Psoas muscle (tissue), 8 donors: ENCODE results near the gene HMX2. TPM values are rescaled to one million over a fixed set of nuclear protein-coding genes. Genes with fewer than 3 reads are reported as not detected.

ENCODE experiments used
- ATAC-seq, 4 donors: fragments of 200-7000 bp; cut with Tn5 transposase; one replicate each; pipeline ENCODE4 v1.9.1; 2020; ENCODE audit warnings: moderate library complexity in 3 of 4, mild to moderate bottlenecking in 2 of 4
- DNase-seq, 2 donors: peaks; one replicate each; pipeline ENCODE4 v3.0.0-alpha.2; 2020
- H3K27ac ChIP-seq: fragments of 200-600 bp; one replicate; pipeline ENCODE4 v1.8.0; 2022
- H3K27me3 ChIP-seq, 3 donors: fragments of 200-600 bp in 1 of 3; one replicate each; pipeline versions ENCODE4 v1.6.1 to v1.8.0; 2013 to 2022; ENCODE audit warnings: low read length in 2 of 3, mild to moderate bottlenecking in 2 of 3, moderate library complexity in 1 of 3; ENCODE audit not compliant: insufficient read depth in 3 of 3
- H3K36me3 ChIP-seq, 2 donors: fragments of 200-600 bp in 1 of 2; one replicate each; pipeline versions ENCODE4 v1.6.1 to v1.8.0; 2013 to 2022; ENCODE audit warnings: low read depth in 1 of 2, mild to moderate bottlenecking in 1 of 2, moderate library complexity in 1 of 2; ENCODE audit not compliant: insufficient read depth in 1 of 2
- H3K4me1 ChIP-seq: fragments of 200-600 bp; one replicate; pipeline ENCODE4 v1.8.0; 2022
- H3K4me3 ChIP-seq: fragments of 200-600 bp; one replicate; pipeline ENCODE4 v1.8.0; 2022; ENCODE audit warnings: mild to moderate bottlenecking
- H3K9me3 ChIP-seq: fragments of 200-600 bp; one replicate; pipeline ENCODE4 v1.8.0; 2022
- WGBS, 3 donors: extraction: QIAGEN DNeasy Blood & Tissue Kit; methylation state at CpG; one replicate each; pipeline versions ENCODE4 v1.1.6 to v1.1.7; 2013; 5-methylcytosine and 5-hydroxymethylcytosine counted together
- intact Hi-C, 2 donors: fragments of 100-400 bp; cut with DNase I; formaldehyde crosslinking; loops; one replicate each; pipeline versions ENCODE4 v1.11.0 to v1.14.2; 2022
- polyA plus RNA-seq, 3 donors: library from polyadenylated mRNA; stranded (reverse); fragments of 200-250 nt; gene quantifications; one replicate each; pipeline ENCODE4 v1.2.3, GENCODE V29; 2013
- total RNA-seq, 4 donors: library from RNA; stranded (reverse); fragmentation: NEBNext Ultra II Directional in 2 of 4; extraction: Animal tissue kit (Norgen Biotek cat#: 25700) in 2 of 4; gene quantifications; one replicate each; pipeline versions ENCODE4 v1.2.1 to v1.2.4, GENCODE V29; 2021 to 2023
- TF ChIP-seq, protein P1 (sequence below): fragments of 200-600 bp; IDR thresholded peaks from one replicate; pipeline ENCODE4 v1.8.0; 2022; ENCODE audit warnings: antibody characterized with exemption
- donor health status: healthy with polysubstance abuse.
- donor health status: DM: no; HTN: no; CAD: no; lungs with moderate emphysema.
- donor health status: Bipolar disorder and iron deficiency.
- donor health status: healthy.
- donor health status: DM: yes; HTN: yes; CAD: no.
- donor health status: DM: no; HTN: no; CAD: no.
- donor health status: DM: no; HTN: no; CAD: no.
- donor health status: DM: yes; HTN: yes; CAD: no.

The HMX2 gene
- total and polyA plus RNA-seq, 7 donors = not detected

DNA sequence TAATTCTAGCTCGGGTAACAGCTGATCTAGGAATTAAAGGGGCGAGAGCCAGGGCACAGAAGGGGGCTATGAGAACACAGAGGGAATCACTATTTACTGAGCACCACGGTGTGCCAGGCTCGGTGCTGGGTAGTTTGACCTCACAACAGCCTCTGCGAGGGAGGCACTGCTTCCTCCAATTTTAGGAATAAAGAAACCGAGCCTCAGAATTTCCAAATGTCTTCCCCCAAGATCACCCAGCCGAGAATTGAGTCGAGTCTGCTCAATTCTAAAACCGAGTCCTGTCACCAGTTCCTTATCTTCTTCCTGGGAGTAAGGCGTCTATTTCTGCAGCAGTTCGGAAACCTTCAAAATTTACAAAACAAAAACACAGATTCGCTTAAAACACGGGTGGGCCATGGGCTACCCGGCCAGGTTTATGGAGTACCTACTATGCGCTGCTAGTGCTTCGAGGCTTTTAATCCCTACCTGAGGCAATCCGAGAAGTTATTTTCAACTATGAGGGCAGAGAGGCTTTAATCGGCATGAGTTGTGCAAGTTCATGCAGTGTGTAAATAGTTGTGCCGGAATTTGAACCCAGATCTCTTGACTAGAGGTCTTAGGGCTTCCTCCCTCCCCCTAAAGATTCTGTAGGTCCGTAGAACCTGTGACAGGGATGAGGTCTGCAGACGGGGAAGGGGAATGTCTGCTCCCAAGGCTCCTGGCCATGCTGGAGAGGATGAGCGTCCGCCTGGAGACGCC lies 872 bp upstream of the HMX2 start:
- peaks cover 0 to 100% (median 77%) of the 10 kb centered on the region in 3 donors for H3K27me3 ChIP-seq
- intact Hi-C loops = no loop called here
- H3K4me3 ChIP-seq = no peak overlapping the region
- H3K4me1 ChIP-seq = peaks cover 27% of the 10 kb centered on the region
- H3K27ac ChIP-seq = no peak overlapping the region
- TF ChIP-seq, protein P1, sequence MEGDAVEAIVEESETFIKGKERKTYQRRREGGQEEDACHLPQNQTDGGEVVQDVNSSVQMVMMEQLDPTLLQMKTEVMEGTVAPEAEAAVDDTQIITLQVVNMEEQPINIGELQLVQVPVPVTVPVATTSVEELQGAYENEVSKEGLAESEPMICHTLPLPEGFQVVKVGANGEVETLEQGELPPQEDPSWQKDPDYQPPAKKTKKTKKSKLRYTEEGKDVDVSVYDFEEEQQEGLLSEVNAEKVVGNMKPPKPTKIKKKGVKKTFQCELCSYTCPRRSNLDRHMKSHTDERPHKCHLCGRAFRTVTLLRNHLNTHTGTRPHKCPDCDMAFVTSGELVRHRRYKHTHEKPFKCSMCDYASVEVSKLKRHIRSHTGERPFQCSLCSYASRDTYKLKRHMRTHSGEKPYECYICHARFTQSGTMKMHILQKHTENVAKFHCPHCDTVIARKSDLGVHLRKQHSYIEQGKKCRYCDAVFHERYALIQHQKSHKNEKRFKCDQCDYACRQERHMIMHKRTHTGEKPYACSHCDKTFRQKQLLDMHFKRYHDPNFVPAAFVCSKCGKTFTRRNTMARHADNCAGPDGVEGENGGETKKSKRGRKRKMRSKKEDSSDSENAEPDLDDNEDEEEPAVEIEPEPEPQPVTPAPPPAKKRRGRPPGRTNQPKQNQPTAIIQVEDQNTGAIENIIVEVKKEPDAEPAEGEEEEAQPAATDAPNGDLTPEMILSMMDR = no peak
- DNase-seq (no peak), ATAC-seq (no peak)
- H3K9me3 ChIP-seq = no peaks in the 10 kb centered on the region
- no peaks in the 10 kb centered on the region for H3K36me3 ChIP-seq
- 16 to 22% (median 17%) methylated on average over 24 of the region's 24 CpGs for WGBS, 3 donors

DNA sequence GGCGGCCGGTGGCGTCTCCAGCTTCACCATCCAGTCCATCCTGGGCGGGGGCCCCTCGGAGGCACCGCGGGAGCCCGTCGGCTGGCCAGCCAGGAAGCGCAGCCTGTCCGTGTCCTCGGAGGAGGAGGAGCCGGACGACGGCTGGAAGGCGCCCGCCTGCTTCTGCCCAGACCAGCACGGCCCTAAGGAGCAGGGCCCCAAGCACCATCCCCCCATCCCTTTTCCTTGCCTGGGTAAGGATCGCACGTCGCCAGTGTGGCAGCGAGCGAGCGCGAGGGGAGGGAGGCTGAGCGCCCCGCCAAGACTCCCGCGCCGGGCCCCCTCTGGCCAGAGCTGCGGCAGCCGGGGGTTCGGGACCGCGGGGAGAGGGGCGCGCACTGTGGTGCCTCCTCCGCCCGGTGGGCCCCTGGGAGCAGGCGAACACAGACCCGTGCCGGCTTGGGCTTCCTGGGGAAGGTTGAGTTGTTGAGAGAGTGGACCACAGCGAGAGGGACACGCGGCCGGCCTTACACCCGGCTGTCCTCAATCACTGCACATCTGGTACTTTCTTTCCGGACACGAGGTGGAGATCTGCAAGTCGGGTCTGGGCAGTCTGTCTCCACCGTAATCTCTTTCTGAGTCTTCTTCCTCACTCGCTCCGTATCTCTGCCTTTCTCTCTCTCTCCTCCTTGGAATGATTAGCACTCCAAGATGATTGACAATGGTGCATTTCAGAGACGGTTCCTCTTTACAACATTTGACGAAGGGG lies 652 bp downstream of the HMX2 start:
- intact Hi-C loops = no loop called here
- no peaks in the 10 kb centered on the region for H3K36me3 ChIP-seq
- peaks cover 27% of the 10 kb centered on the region for H3K4me1 ChIP-seq
- H3K27ac ChIP-seq = no peak overlapping the region
- TF ChIP-seq, protein P1 = no peak
- peaks cover 3 to 98% (median 65%) of the 10 kb centered on the region in 3 donors for H3K27me3 ChIP-seq
- WGBS, 3 donors = 1 to 3% (median 2%) methylated on average over 38 to 55 of the region's 55 CpGs
- no peaks in the 10 kb centered on the region for H3K9me3 ChIP-seq
- ATAC-seq = no peak
- no peak for DNase-seq
- H3K4me3 ChIP-seq = no peak overlapping the region

DNA sequence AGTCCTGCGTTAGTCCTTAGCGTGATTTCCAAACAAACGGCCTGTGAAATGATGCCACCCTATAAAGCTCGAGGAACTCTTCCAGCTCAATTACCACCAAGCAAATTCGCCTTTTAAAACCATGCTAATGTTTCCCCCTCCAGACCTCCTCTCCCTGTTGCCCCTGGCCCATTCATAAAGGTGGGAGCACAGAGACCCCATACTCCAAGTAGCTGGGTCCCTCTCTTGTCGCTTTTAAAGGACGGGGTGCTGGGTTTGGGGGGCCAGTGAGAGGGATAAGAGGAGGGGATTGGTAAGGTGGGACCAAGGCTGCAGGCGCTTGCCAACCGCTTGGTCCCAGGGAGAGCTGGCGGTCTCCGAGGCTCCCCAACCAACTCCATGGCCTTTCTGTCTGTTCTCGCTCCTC lies 1.2 kb downstream of the HMX2 start:
- Histone ChIP-seq H3K4me1 (peaks cover 27% of the 10 kb centered on the region), H3K36me3 (no peaks in the 10 kb centered on the region), H3K27me3 (peaks cover 3 to 93% (median 64%) of the 10 kb centered on the region in 3 donors), H3K9me3 (no peaks in the 10 kb centered on the region), H3K4me3 (peak overlapping the region; percentile 58), H3K27ac (no peak overlapping the region)
- DNase-seq (no peak), ATAC-seq (no peak)
- 5 to 6% (median 6%) methylated on average over 12 of the region's 12 CpGs for WGBS, 3 donors
- intact Hi-C loops = no loop called here
- TF ChIP-seq, protein P1 = no peak

DNA sequence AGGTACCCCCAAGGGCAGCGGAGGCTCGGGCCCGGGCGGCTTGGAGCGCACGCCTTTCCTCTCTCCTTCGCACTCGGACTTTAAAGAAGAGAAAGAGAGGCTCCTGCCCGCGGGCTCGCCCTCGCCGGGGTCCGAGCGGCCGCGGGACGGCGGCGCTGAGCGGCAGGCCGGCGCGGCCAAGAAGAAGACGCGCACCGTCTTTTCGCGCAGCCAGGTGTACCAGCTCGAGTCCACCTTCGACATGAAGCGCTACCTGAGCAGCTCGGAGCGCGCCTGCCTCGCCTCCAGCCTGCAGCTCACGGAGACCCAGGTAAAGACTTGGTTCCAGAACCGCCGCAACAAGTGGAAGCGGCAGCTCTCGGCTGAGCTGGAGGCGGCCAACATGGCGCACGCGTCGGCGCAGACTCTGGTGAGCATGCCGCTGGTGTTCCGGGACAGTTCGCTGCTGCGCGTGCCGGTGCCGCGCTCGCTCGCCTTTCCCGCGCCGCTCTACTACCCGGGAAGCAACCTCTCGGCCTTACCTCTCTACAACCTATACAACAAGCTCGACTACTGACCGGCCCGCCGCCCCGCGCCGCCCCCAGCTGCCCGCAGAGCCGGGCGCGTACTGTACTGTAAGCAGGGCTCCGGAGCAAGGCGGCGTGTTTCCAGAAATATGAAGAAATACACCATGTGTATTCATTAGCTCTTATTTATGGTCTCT lies 1.8 kb downstream of the HMX2 start:
- intact Hi-C loops = loop anchor here (5.0 to 10.0 kb wide), 3 partner anchors 135 to 195 kb away; partner anchors contain the start of genes ACADSB (in 1 of the 2), C10orf88 (in 1 of the 2) and IKZF5 (in 1 of the 2)
- H3K36me3 ChIP-seq = no peaks in the 10 kb centered on the region
- no peak overlapping the region for H3K27ac ChIP-seq
- peak overlapping the region; percentile 58 for H3K4me3 ChIP-seq
- H3K27me3 ChIP-seq = peaks cover 3 to 87% (median 59%) of the 10 kb centered on the region in 3 donors
- WGBS, 3 donors = 1 to 2% (median 2%) methylated on average over 72 to 76 of the region's 76 CpGs
- no peaks in the 10 kb centered on the region for H3K9me3 ChIP-seq
- ATAC-seq (no peak), DNase-seq (peak in 1 of 2 donors; percentile 55)
- H3K4me1 ChIP-seq = peaks cover 27% of the 10 kb centered on the region
- TF ChIP-seq, protein P1 = no peak
